Measurements from ENCODE around the gene ITGB2.

ITGB2 gene

DNA sequence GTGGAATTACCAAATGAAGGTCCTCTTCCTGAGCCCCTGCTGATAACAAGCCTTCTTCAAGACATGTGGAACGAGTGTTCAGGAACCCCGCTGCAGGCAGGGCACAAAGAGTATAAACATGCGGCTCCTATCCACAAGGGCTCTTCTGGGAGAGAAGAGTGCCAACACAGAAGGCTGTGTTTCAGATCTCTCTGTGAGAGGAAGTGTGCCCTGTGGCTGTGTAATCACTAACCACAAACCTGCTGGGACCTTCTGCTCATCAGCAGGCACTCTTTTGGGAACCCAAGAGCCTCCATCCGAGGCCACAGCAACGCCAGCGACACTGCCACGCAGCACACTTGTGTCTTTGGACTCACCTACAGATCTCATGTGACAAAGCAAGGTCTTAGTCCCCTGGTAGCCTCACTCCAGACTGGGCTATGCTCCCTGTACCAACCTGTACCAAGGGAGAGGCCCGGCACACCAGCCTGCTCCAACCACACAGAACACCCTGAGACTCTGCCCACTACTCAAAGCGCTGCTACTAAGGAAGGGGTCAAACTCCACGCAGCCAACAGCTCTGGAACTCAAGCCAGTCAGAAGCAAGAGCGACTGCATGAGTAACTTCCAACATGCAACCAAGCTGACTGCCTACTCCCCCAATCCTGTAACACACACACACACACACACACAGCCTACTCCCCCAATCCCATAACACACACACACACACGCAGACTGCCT lies 55.0 kb downstream of the ITGB2 start:
- no peak for DNase-seq

GRCh38 chr21:44862869-44863685 lies 57.6 kb downstream of the ITGB2 start:
- DNase-seq: no peak

GRCh38 chr21:44858791-44859190 lies 61.9 kb downstream of the ITGB2 start:
- no peak for DNase-seq

DNA sequence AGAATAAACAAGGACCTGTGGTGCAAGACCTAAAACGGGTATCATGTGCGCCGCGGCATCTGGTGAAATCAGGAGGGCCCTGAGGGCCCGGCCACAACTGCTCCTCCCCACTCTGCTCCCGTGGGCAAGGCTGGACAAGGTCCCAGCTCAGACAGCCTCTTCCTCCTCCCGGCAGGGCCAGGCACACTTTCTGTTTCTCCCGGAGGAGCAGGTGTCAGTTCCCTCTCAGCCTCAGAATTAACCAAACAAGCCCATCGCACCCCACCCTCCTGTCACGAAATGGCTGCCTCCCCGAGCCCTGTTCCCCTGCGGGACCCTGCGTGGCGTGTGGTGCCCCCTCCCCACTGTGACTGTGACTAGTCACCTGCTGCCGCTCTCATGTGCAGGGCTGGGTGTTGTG lies 62.4 kb downstream of the ITGB2 start:
- no peak for DNase-seq

DNA sequence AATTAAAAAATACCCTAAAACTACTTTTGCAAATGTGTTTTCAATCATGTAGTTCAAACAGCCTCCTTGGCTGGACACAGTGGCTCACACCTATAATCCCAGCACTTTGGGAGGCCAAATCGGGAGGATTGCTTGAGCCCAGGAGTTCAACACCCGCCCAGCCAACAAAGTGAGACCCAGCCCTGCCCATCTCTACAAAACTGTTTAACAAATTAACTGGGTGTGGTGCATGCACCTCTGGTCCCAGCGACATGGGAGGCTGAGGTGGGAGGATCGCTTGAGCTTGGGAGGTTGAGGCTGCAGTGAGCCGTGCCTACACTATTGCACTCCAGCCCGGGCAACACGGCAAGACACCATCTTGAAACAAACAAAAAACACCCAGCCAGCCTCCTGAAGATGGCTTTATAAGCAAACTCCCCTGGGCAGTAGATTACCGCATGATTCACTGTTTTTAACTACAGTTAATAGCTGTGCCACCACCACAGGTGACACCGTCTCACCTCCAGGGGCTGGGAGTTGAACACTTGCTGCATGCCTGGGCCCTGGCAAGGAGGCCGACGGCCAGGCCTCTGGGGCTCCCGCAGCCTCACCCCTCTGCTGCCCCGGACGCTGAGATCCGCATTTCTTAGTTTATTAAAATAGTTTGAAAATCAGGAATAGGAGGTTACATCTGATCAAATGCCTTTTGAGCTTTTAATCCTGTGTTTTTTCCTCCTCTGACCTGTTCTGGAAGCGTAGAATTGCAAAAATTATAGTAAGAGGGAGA lies 63.4 kb downstream of the ITGB2 start:
- no peak for DNase-seq

DNA sequence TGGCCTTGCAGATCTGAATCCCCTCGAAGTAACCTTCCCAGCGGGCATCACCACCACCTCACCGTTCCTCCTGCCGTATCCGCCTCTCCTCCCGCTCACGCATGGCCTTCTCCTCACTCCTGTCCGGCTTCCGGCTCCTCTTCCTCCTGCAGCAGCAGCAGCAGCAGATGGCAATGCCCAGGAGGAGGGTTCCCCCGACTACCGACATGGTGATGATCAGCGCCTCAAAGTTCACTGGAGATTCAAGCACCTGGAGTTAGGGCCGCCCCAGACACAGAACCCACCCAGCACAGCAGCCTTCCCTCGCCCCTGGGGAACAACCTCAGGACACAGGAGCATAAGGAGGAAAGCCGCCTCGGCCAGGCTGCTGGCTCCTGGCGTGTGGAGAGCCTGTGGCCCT lies 64.6 kb downstream of the ITGB2 start:
- DNase-seq: no peak

DNA sequence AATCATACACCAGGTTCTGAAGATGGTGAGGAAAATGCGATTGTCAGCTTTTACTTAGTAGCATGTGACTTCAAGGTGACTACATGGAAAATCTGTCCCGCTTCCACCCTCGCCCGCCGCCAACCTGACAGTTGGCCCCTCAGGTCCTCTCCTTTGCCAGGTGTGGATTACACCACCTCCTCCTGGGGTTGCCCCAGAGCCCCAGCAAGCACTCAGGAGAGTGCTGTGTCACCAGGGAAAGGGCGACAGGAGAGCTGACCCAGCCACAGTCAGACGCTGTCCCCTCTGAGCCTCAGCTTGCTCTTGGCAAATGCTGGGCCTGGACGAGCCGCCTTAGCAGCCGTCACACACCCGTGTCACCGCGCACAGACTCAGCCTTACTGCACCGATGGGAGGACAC lies 65.1 kb downstream of the ITGB2 start:
- no peak for DNase-seq

DNA sequence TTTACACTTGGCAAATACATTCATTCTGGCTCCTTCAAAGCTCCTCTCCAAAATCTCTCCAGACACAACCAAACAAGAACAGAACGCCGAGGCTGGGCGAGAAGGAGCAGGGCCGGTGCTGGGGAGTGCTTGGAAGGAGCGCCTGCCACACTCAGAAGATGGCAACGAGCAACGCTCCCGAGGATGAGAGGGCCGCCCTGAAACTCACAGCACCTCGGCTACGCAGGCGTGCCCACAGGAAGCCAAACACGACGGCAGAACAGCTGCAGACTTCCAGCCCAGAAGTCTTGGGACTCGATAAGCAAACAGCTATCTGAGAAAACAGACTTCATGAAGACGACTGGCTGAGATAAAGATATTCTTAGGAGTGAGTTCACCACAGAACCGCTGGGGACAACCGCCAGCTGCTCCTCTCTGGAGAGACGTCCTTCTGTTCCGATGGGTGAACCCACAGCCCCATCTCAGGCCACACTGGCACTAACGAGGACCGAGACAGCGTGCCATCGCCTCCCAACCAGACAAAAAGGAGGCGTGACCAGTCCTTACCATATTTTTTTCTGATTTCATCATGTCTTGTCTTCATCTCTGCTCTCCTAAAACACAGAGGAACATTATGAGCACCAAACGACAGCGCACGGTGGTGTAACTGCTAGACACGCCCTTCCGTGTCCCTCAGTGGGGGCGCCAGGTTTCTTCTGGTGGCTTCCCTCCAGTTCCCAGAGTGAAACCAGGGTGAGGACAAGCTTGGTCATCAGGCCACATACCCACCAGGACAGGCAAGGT lies 65.8 kb downstream of the ITGB2 start:
- DNase-seq: no peak

DNA sequence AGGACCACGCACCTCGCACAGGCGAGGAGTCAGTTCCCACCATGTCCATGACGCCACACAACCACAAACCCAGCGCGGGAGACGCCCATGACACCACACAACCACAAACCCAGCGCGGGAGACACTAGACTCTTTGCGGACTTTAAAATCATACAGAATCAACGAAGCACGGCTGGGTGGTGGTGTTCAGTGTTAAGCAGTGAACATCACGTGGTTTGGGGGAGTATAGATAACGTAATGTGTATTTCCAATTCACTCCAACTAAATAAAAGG lies 66.4 kb downstream of the ITGB2 start:
- no peak for DNase-seq

- no peak for DNase-seq
Observed at GRCh38 chr21:44853601-44854390, 66.9 kb downstream of the ITGB2 start.

- no peak for DNase-seq
Observed at GRCh38 chr21:44850905-44851657, 69.6 kb downstream of the ITGB2 start.

DNA sequence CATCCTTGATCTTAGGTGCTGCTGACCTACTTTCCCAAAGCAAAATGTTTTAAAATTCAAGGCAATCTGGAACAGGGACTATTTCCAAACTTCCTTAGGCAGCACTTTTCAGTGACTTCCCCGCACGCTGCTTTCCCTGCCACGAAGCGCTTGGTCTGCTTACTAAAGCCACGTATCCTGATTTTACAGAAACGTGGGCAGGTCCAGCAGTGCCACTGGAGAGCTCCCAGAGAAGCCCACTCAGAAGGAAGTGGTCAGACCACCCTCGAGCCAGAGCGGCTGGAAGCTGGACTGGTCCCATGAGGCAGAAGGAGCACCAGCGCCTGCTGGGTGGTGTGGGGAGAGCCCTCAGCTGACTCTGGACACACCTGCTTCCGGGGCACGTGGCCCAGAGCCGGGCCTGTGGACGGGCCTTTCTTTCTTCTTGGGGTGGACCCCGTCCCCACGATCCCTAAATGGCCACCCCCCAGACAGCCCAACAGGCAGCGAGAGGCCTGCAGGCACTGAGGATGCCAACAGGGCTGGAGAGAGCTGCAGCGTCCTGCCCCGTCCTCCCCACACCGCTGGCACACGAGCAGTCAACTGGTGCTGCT lies 70.4 kb downstream of the ITGB2 start:
- DNase-seq: no peak

DNA sequence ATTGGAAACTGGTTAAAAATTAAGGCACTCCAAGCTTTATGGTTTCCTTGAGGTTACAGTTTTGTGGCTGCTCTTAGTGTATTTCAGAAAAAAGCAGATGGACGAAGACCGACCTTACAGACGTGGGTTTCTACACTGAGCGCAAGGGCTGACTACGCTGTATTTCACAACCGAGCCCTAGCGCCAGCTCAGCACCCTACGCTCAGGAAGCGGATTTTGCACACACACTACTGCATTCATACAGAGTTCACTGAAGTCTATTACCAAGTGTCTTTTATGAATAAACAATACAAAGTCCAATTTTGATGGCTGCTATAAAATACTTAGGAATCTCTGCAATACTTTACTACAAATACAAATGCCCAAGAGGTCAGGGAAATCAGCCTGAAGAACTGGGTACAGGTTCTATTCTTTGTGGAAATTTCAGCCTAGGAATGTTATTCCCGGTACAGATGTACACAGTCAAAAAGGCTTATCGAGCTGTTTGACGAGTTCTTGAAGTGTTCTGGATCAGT lies 71.0 kb downstream of the ITGB2 start:
- no peak for DNase-seq

GRCh38 chr21:44848821-44849521 lies 71.7 kb downstream of the ITGB2 start:
- no peak for DNase-seq

DNA sequence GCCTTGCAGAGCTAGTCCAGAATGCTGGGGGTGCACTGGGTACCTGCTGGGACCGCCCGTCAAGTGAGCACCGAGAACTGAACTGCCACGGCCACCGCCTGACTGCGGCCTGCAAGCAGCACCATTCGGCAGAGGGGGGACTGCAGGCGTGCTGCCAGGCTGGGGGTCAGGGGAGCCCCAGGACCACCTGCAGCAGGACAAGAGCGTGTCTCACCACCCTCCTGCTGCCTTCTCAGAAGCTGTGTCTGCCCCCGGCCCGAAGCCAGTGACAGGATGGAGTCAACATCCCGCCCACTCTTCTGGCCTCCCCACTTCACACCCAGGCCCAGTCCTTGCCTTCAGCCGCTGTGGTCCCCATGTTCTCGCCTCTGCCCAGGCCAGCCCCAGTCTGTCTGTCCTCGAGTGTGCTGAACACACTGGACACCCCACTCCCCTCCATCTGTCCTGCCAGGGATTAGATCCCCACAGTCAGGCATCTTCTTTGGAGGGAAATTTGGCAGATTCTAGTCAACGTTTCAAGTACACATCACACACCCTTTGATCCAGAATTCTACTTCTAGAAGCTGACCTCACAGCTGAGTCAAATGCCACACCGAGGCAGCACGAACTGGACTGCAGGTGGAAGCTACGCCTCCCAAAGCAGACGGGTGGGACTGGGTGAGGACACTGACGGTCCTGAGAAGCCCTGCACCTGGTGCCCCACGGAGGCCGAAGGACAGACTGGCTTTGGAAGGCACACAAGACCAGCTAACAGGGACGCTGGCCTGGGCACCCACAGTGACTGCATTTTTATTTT lies 73.2 kb downstream of the ITGB2 start:
- DNase-seq: no peak

- DNase-seq: no peak
Observed at GRCh38 chr21:44846485-44847260, 74.0 kb downstream of the ITGB2 start.

DNA sequence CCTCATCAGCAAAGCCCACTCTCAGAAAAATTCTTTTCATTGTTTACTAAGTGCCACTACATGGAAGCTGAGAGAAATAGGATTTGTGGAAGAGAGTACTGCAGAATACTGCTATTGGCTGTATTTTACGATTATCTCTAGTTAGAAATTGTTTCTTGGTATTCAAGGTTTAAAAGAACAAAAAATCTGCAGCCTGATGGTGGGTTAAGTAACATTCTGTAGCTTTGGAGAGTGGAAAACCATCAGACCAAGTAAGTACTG lies 74.5 kb downstream of the ITGB2 start:
- no peak for DNase-seq

- no peak for DNase-seq
Observed at GRCh38 chr21:44845418-44846223, 75.1 kb downstream of the ITGB2 start.

Data from NCI-H510A treated with DMSO at 0.1 percent for 48 hours (cell line).